MM.1S (cell line): ENCODE results near the gene OR2T11.

Experiments
- CTCF ChIP-seq: fragments of 300-600 bp; sonication (generic); IDR thresholded peaks from 2 replicates; pipeline ENCODE4 v1.5.1; 2016; ENCODE audit warnings: antibody characterized with exemption, low read length, mixed read lengths
- EZH2 ChIP-seq: fragments of 300-600 bp; sonication (generic); optimal IDR thresholded peaks from 2 replicates; pipeline ENCODE3; 2017; ENCODE audit warnings: low read depth, mild to moderate bottlenecking, antibody characterized with exemption, low read length, mixed read lengths

GRCh38 chr1:248622570-248623001 is 12.3 kb downstream of the OR2T11 start:
- TF ChIP-seq CTCF (peak; percentile 49), EZH2 (no peak)
